GM12875 (cell line): ENCODE data around the gene GNPDA1.

ENCODE experiments used
- H3K4me3 ChIP-seq: one replicate; pipeline ENCODE4 v1.5.1; 2011; ENCODE audit warnings: low read depth, low read length, control low read depth
- CTCF ChIP-seq: IDR thresholded peaks from 2 replicates; pipeline ENCODE4 v1.5.1; 2011; ENCODE audit warnings: low read depth, mild to moderate bottlenecking, control low read depth, inconsistent platforms, low read length, moderate library complexity, borderline replicate concordance; ENCODE audit not compliant: insufficient read depth

The GNPDA1 gene

DNA sequence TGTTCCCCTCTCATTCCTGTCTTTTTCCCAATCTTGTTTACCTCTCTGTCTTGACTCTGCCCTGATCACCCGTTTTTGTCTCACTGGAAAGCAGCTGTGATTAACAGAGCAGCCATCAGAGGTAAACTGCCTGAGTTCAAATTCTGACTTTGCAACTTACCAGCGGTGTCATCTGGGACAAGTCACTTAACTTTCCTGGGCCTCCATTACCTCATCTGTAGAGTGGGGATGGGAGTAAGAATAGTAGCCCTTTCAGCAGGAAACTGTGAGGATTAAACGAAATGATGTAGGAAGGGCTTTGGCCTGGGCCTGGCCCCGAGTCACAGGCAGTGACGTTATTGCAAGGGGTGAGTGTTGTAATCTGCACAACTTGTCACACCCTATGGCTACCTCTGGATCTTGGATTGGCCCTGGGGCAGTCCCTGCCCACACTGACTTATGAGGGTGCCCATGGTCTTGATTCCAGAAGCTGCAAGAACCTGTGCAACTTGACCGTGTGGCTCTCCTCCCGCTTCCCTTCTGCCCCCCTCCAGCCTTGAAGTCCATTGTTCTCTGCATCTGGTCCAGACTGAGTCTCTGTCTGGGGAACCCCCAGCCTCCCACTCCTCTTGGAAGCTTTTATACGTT lies 54.2 kb downstream of the GNPDA1 start:
- TF ChIP-seq CTCF: no peak
- H3K4me3 ChIP-seq: no peak overlapping the region

DNA sequence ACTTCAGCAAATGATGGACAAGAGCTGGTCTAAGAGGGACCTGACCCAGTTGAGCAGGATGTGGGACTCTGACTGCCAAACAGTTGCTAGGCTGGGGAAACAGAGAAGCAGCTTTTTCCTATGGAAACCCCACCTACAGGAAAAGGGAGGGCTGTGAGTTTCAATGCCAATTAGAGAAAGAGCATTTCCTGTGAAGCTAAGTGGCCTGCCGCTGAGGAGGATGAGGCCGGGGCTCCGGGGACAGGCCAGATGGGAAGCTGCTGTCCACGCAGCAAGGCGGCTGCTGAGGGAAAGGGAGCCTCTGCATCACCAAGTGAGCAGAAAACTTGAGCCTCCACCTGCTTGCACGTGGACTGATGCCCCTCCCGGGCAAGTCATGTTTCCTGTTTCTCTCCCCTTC lies 54.7 kb downstream of the GNPDA1 start, which contains the start of gene PCDH12:
PCDH12 (minus strand) TSS at position 90 of the 400 bp plus-strand sequence. CDS start 351 bp downstream, outside the sequence.
- H3K4me3 ChIP-seq: no peak within 1 kb of the TSS
- no peak for TF ChIP-seq CTCF

GRCh38 chr5:141957367-141957996 lies 55.3 kb downstream of the GNPDA1 start:
- H3K4me3 ChIP-seq: no peak overlapping the region
- no peak for TF ChIP-seq CTCF

DNA sequence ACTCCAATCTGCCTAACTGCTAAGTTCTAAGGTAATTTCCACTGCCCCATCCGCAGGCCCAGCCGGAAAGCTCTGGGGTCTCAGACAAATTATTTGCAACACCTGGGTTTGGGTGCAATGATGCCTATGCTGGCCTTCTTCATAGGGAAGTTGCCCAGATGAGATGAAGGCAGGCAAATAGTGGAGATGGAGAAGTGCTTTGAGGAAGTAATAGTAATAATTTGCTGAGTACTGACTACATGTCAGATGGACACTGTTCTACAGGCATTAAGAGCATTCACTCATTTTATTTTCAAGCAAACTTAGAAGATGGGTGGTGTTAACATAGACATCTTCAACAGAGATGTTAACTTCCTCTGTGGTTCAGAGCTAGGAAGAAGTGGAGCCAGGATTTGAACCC lies 58.6 kb downstream of the GNPDA1 start:
- no peak for TF ChIP-seq CTCF
- no peak overlapping the region for H3K4me3 ChIP-seq

DNA sequence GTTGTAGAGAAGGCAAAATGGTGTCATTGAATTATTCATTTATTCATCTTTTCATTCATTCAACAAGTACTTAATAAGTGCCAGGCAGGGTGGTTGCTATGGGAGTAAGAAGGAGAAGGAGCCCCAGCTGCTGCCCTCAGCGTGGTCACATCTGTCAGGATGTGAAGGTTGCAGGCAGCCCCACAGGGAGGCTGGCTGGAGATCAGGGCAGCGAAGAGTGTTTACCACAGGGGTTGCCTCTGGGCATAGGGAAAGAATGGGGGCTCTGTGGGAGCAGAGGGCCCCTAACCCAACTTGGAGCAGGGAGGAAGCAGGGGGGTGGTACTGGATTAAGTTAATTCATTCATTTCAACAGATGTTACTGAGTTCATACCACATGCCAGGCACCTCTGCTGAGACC lies 60.8 kb downstream of the GNPDA1 start:
- H3K4me3 ChIP-seq: no peak overlapping the region
- no peak for TF ChIP-seq CTCF

DNA sequence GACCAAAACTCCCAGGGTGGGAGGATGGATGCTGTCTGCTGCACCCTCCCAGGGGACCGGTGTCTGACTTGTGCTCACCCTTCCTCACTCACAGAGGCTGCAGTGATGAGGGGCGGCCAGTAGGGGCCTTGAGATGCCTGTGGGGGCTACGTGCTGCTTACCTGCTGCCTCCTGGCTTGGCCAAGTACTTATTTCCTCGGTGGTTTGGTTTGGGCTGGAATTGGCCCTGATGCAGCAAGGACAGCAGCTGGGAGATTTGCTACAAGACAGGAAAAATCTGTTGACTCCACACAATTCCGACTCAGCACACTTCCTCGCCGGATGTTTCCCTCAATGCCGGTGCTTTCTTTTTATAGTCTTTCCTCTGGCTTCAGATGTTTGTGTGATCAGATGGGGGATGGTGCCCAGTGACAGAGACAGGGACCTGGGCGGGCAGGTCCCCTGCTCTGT lies 61.5 kb downstream of the GNPDA1 start:
- peak; percentile 84 for TF ChIP-seq CTCF

More for the DNA sequence above, 61.5 kb downstream of the GNPDA1 start:
- H3K4me3 ChIP-seq: no peak overlapping the region
